Activated T-cell treated with anti-CD3 and anti-CD28 coated beads, Interleukin-2, amount 50 U/mL, for 72 hours (primary cell): ENCODE data around the gene DHRS7B. TPM values are rescaled to one million over a fixed set of nuclear protein-coding genes. Genes with fewer than 3 reads are reported as not detected.
"Not testable (repeated sequence)": the region's sequence is repeated elsewhere in the genome, so short reads cannot be mapped to it uniquely, and the experiment has no call there.

Experiments
- ATAC-seq, 2 donors: fragments of 150-1000 bp; cut with Tn5 transposase; replicated peaks in 1 of 2; 2 replicates each; pipeline ENCODE4 v1.10.0; 2021; ENCODE audit warnings: moderate library complexity in 2 of 2, mild to moderate bottlenecking in 1 of 2
- DNase-seq, 2 donors: peaks; one replicate each; pipeline ENCODE4 v3.0.0; 2021 to 2022; ENCODE audit warnings: mixed read lengths in 1 of 2
- H3K27ac Mint-ChIP-seq: one replicate; pipeline ENCODE4 v1.8.0; 2022; ENCODE audit warnings: mild to moderate bottlenecking, moderate library complexity, mixed read lengths
- H3K27me3 Mint-ChIP-seq: one replicate; pipeline ENCODE4 v1.8.0; 2022; ENCODE audit warnings: low read depth, mixed read lengths
- H3K36me3 Mint-ChIP-seq, 2 donors: one replicate each; pipeline ENCODE4 v1.8.0; 2022; ENCODE audit warnings: mixed read lengths in 2 of 2, mild to moderate bottlenecking in 1 of 2; ENCODE audit not compliant: insufficient read depth in 2 of 2
- H3K4me1 Mint-ChIP-seq: one replicate; pipeline ENCODE4 v1.8.0; 2022; ENCODE audit warnings: low read depth, mixed read lengths
- H3K4me3 Mint-ChIP-seq, 2 donors: one replicate each; pipeline ENCODE4 v1.8.0; 2022; ENCODE audit warnings: mild to moderate bottlenecking in 2 of 2, mixed read lengths in 2 of 2, moderate library complexity in 2 of 2
- H3K9me3 Mint-ChIP-seq, 2 donors: one replicate each; pipeline ENCODE4 v1.8.0; 2022; ENCODE audit warnings: mixed read lengths in 2 of 2
- total RNA-seq, 2 donors: library from RNA; stranded (reverse); gene quantifications; one replicate each; pipeline ENCODE4 v1.2.3, GENCODE V29; 2022

DHRS7B gene
- 10 to 100 TPM; 19.5 to 21.4 TPM for total RNA-seq

DNA sequence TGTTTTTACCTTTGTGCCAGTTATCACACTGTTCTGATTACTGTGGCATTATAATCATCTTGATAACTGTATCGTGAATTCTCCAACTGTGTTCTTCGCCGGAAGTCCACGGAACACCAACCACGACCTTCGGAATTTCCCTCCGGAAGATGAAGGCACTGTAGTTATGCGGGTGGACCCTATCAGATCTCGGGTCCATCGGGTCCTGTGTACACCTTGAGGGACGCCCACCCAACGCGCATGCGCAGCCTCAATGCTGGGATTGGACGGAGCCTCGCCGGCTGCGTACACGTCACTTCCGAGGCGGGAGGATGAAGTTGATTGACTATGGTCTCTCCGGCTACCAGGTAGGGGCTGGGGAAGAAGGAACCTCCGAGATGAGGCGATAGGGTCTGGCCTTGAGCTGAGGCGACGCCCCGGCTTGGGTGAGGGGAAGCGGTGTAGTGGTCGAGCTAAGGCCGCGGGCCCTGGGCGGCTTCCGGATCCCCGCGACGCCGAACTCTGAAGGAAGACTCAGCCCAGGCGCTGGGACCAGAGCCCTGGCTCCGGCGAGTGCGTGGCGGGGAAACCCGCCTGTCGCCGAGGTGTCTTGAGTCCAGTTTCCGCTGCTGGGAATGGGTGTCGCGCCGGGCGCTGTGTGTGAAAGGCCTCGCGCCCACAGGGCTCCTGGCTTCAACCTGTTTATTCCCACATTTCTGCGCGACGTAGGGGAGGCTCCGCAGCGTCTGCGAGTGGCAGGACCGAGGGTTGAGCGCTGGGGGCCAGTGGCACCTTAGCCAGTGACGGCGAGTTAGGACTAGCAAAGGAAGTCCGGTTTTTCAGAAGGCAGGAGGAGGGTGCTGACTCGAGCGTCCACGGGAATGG, at the start of gene DHRS7B:
TSS of gene DHRS7B (plus strand) at position 320 of the 864 bp plus-strand sequence. CDS start at position 328, 8 bp downstream.
- Mint-ChIP-seq H3K4me1 (peaks cover 44% of the 10 kb centered on the region), H3K4me3 (peak within 1 kb of the TSS; percentile 90 to 97), H3K27ac (peak within 1 kb of the TSS; percentile 99), H3K27me3 (no peaks in the 10 kb centered on the region), H3K36me3 (peaks cover 0 to 3% of the 10 kb centered on the region in 2 donors), H3K9me3 (no peaks in the 10 kb centered on the region)
- peak; percentile 97 to 98 for ATAC-seq
- DNase-seq, result peak; percentile 97 to 98

DNA sequence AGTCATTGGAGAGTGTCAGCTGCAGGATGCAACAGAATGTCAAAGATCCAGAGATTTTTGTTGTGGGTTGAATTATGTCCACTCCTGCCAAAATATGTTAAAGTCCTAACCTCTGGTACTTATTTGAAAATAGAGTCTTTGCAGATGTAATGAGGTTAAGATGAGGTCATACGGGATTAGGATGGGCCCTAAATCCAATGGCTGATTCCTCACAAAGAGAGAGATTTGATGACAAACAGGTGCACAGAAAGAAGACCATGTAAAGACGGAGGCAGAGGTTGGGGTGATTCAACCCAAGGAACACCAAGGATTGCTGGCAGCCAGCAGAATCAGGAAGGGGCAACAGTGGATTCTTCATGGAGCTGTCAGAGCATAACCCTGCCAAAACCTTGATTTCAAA, 49.5 kb upstream of the DHRS7B start:
- Mint-ChIP-seq H3K4me3 (no peak overlapping the region), H3K27ac (no peak overlapping the region), H3K27me3 (no peaks in the 10 kb centered on the region), H3K36me3 (no peaks in the 10 kb centered on the region), H3K4me1 (no peaks in the 10 kb centered on the region), H3K9me3 (no peaks in the 10 kb centered on the region)
- DNase-seq (no peak), ATAC-seq (no peak)

DNA sequence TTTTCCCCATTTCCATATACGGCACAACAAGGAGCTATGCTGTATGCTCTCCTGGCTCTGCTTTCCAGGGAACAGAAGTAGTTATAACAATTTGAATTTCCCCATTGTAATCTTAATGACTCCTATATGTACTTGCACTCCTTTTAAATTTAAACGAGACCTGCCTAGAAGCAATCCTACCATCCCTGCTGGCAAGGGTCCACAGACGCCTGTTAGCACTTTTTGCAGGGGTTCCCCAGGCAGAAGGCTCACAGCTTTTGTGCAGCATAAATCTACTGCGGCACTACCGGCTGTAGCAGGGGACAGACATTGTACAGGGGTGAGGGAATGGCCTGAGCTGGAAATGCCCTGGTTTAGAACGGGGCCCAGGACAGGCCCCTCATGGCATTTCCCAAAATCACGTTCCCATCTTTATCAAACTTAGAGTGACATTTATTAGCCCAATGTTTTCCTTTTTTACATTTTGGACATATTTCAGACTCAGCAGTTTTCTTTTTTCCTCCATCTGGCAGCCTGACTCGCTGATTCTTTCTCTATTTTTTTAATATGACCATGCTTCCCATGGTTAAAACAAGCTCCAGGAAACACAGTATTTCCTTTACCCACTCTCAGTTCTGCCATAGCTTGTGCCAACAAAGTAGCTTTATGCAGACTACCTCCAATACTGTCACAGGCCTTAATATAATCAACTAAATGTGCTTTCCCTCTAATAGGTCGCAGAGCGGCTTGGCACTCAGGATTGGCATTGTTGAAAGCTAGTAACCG, 48.6 kb upstream of the DHRS7B start:
- no peaks in the 10 kb centered on the region for H3K27me3 Mint-ChIP-seq
- ATAC-seq (no peak), DNase-seq (no peak)
- H3K4me3 Mint-ChIP-seq, result no peak overlapping the region
- no peaks in the 10 kb centered on the region for H3K9me3 Mint-ChIP-seq
- H3K4me1 Mint-ChIP-seq, result no peaks in the 10 kb centered on the region
- no peak overlapping the region for H3K27ac Mint-ChIP-seq
- H3K36me3 Mint-ChIP-seq, result no peaks in the 10 kb centered on the region

GRCh38 chr17:21079196-21079595, 47.6 kb upstream of the DHRS7B start:
- Mint-ChIP-seq H3K4me1 (no peaks in the 10 kb centered on the region), H3K36me3 (no peaks in the 10 kb centered on the region), H3K4me3 (no peak overlapping the region), H3K9me3 (no peaks in the 10 kb centered on the region), H3K27me3 (no peaks in the 10 kb centered on the region), H3K27ac (no peak overlapping the region)
- ATAC-seq (no peak), DNase-seq (no peak)

DNA sequence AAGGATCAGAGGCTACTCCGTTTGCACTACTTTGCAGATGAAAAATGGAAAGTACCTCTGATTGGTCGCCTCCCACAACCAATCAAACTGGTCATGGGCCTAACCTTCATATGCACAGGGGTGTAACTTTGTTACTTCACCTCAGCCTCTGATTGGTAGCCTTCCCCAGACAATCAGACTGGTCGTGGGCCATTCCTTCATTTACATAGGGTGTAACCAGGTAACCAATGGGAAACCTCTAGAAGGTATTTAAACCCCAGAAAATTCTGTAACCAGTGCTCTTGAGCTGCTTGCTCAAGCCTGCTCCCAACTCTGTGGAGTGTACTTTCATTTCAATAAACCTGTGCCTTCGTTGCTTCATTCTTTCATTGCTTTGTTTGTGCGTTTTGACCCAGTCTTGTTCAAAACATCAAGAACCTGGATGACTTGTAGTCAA, 44.7 kb upstream of the DHRS7B start:
- Mint-ChIP-seq H3K36me3 (no peaks in the 10 kb centered on the region), H3K27ac (no peak overlapping the region), H3K4me1 (no peaks in the 10 kb centered on the region), H3K27me3 (no peaks in the 10 kb centered on the region), H3K9me3 (no peaks in the 10 kb centered on the region), H3K4me3 (no peak overlapping the region)
- ATAC-seq (no peak), DNase-seq (no peak)

DNA sequence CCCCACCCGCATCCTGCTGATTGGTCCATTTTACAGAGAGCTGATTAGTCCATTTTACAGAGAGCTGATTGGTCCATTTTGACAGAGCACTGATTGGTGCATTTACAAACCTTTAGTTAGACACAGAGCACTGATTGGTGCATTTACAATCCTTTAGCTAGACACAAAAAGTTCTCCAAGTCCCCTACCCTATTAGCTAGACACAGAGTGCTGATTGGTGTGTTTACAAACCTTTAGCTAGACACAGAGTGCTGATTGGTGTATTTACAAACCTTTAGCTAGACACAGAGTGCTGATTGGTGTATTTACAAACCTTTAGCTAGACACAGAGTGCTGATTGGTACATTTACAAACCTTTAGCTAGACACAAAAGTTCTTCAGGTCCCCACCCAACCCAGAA, 41.5 kb upstream of the DHRS7B start:
- not testable (repeated sequence) for H3K36me3 Mint-ChIP-seq, H3K9me3 Mint-ChIP-seq, H3K4me1 Mint-ChIP-seq, H3K27ac Mint-ChIP-seq, H3K27me3 Mint-ChIP-seq, ATAC-seq, DNase-seq, H3K4me3 Mint-ChIP-seq

- Mint-ChIP-seq H3K9me3 (no peaks in the 10 kb centered on the region), H3K36me3 (no peaks in the 10 kb centered on the region), H3K4me3 (no peak overlapping the region), H3K4me1 (peaks cover 9% of the 10 kb centered on the region), H3K27me3 (no peaks in the 10 kb centered on the region), H3K27ac (no peak overlapping the region)
- DNase-seq (no peak), ATAC-seq (no peak)
Observed at GRCh38 chr17:21085707-21086106, 41.1 kb upstream of the DHRS7B start.

- H3K36me3 Mint-ChIP-seq, result no peaks in the 10 kb centered on the region
- H3K9me3 Mint-ChIP-seq, result no peaks in the 10 kb centered on the region
- H3K27me3 Mint-ChIP-seq, result no peaks in the 10 kb centered on the region
- H3K4me1 Mint-ChIP-seq, result peaks cover 9% of the 10 kb centered on the region
- ATAC-seq, result peak in 1 of 2 donors; percentile 45
- DNase-seq, result no peak
- no peak overlapping the region for H3K27ac Mint-ChIP-seq
- no peak overlapping the region for H3K4me3 Mint-ChIP-seq
Observed at GRCh38 chr17:21089145-21089544, 37.6 kb upstream of the DHRS7B start.

DNA sequence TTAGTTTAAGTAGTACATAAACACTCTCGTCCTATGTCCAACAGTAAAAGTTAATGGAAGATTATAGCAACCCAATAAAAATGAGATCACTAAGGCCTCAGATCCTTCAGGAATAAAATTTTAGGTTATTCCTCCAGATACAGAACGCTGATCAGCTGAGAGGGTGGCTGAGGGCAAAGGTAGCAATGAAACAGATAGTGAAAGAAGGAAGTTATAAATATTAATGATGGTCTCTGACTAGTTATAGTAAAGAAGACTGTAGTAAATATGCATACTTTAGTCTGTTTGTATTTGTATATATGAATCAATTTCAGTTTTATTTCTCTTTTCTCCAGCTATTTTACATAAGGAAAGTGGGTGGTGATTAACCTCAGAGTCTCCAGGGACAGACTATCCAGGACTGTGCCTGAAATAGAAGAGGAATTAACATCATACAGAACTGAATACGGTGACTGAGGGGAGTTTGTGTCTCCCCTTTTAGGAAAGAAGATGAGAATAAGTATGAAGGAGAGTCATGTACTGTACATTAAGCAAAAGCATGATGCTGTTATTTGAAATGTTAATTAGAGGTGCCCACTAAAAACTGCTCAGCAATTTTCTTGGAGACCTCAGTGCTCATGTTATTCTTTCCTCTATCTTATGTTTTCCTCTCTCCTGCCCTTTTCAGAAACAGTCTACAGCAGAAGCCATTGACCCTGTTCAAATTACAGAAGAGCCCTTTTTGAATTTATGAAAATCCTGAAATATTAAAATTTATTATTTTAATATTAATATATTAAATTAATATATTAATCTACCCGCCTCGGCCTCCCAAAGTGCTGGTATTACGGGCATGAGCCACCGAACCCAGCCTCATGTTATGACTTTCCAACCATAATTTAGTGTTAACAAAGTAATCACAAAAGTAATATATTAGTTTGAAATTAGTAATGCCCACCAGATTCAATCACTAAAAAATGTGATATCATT, 36.5 kb upstream of the DHRS7B start:
- no peak overlapping the region for H3K4me3 Mint-ChIP-seq
- H3K9me3 Mint-ChIP-seq, result no peaks in the 10 kb centered on the region
- H3K36me3 Mint-ChIP-seq, result no peaks in the 10 kb centered on the region
- no peak overlapping the region for H3K27ac Mint-ChIP-seq
- peaks cover 9% of the 10 kb centered on the region for H3K4me1 Mint-ChIP-seq
- ATAC-seq, result no peak
- H3K27me3 Mint-ChIP-seq, result no peaks in the 10 kb centered on the region
- DNase-seq, result no peak

- no peaks in the 10 kb centered on the region for H3K27me3 Mint-ChIP-seq
- peaks cover 9% of the 10 kb centered on the region for H3K4me1 Mint-ChIP-seq
- no peak overlapping the region for H3K4me3 Mint-ChIP-seq
- H3K27ac Mint-ChIP-seq, result no peak overlapping the region
- H3K36me3 Mint-ChIP-seq, result no peaks in the 10 kb centered on the region
- H3K9me3 Mint-ChIP-seq, result no peaks in the 10 kb centered on the region
- ATAC-seq (no peak), DNase-seq (no peak)
Observed at GRCh38 chr17:21090902-21091618, 35.7 kb upstream of the DHRS7B start.

DNA sequence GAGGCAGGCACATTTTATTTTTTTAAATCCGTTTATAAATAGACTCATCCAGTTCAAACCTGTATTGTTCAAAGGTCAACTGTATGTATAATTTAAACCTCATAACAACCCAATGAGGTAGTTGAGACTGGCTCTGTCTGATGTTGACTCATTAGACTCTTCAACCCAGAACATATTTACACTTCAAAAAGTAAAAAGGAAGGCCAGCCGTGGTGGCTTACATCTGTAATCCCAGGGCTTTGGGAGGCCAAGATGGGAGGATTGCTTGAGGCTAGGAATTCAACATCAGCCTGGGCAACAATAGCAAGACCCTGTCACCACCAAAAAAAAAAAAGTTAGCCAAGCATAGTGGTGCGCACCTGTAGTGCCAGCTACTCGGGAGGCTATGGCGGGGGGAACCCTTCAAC, 32.5 kb upstream of the DHRS7B start:
- Mint-ChIP-seq H3K9me3 (no peaks in the 10 kb centered on the region), H3K27me3 (no peaks in the 10 kb centered on the region), H3K27ac (no peak overlapping the region), H3K4me1 (peaks cover 16% of the 10 kb centered on the region), H3K36me3 (no peaks in the 10 kb centered on the region), H3K4me3 (no peak overlapping the region)
- DNase-seq, result no peak
- ATAC-seq, result no peak

DNA sequence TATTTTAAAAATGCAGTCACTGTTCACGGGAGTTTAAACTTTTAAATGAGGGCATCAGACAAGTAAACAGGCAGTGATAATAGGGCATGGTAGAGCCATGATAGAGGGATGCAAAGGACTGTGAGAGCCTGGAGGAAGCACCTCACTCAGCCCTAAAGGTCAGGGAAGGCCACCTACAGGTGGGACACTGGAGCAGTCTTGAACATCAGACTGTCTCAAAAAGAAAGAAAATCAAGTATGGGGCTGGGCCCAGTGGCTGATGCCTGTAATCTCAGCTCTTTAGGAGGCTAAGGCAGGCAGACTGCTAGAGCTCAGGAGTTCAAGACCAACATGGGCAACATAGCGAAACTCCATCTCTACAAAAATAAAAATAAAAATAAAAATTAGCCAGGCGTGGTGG, 31.0 kb upstream of the DHRS7B start:
- DNase-seq, result no peak
- no peak overlapping the region for H3K4me3 Mint-ChIP-seq
- no peaks in the 10 kb centered on the region for H3K36me3 Mint-ChIP-seq
- H3K27me3 Mint-ChIP-seq, result no peaks in the 10 kb centered on the region
- ATAC-seq, result no peak
- H3K4me1 Mint-ChIP-seq, result peaks cover 19% of the 10 kb centered on the region
- H3K27ac Mint-ChIP-seq, result no peak overlapping the region
- H3K9me3 Mint-ChIP-seq, result no peaks in the 10 kb centered on the region
